A673 (cell line): Measurements from ENCODE around the gene CHD5. TPM values are rescaled to one million over a fixed set of nuclear protein-coding genes. Genes with fewer than 3 reads are reported as not detected.

ENCODE experiments used
- BruUV-seq: library from RNA; stranded (reverse); fragments of 400-500 nt; replicated peaks from 2 replicates; lab custom pipeline; 2021; lab: Mats Ljungman, UMichigan
- CTCF ChIA-PET: fragments of 300-600 bp; sonication (Branson Sonifier 250); formaldehyde crosslinking; loops from one replicate; lab custom pipeline; 2022; ENCODE audit warnings: antibody characterized with exemption; lab: Charles Lee
- POLR2A ChIA-PET: fragments of 300-600 bp; sonication (Branson Sonifier 250); formaldehyde crosslinking; loops from one replicate; lab custom pipeline; 2022; ENCODE audit warnings: antibody characterized with exemption; ENCODE audit not compliant: low non-redundant PET; lab: Charles Lee
- DNase-seq: peaks from one replicate; pipeline ENCODE4 v3.0.0-alpha.2; 2015; ENCODE audit warnings: low spot score
- H3K27ac ChIP-seq: fragments of 200-600 bp; sonication (generic); 2 replicates; pipeline ENCODE4 v1.5.1; 2016; ENCODE audit warnings: mixed run types, low read depth, mild to moderate bottlenecking, mixed read lengths, antibody characterized with exemption, low read length; ENCODE audit not compliant: poor library complexity, severe bottlenecking
- H3K27me3 ChIP-seq: fragments of 200-600 bp; sonication (generic); replicated peaks from 2 replicates; pipeline ENCODE4 v1.6.1; 2017; ENCODE audit warnings: mixed run types, low read depth, mild to moderate bottlenecking, mixed read lengths, antibody characterized with exemption, low read length; ENCODE audit not compliant: insufficient read depth, poor library complexity
- H3K36me3 ChIP-seq: fragments of 200-600 bp; sonication (generic); 2 replicates; pipeline ENCODE4 v1.6.1; 2016; ENCODE audit warnings: mixed run types, mild to moderate bottlenecking, mixed read lengths, antibody characterized with exemption, low read length; ENCODE audit not compliant: insufficient read depth, poor library complexity, severe bottlenecking
- H3K4me1 ChIP-seq: fragments of 200-600 bp; sonication (generic); 2 replicates; pipeline ENCODE4 v1.6.1; 2017; ENCODE audit warnings: mixed run types, mild to moderate bottlenecking, mixed read lengths, antibody characterized with exemption, low read length; ENCODE audit not compliant: insufficient read depth, poor library complexity, severe bottlenecking
- H3K4me3 ChIP-seq: fragments of 200-600 bp; sonication (generic); 2 replicates; pipeline ENCODE4 v1.5.1; 2016; ENCODE audit warnings: low read depth, mixed run types, mild to moderate bottlenecking, mixed read lengths, low read length; ENCODE audit not compliant: poor library complexity, severe bottlenecking
- H3K9me3 ChIP-seq: fragments of 200-600 bp; sonication (generic); 2 replicates; pipeline ENCODE4 v1.6.1; 2016; ENCODE audit warnings: mixed run types, low read depth, mild to moderate bottlenecking, mixed read lengths, antibody characterized with exemption, low read length; ENCODE audit not compliant: poor library complexity, severe bottlenecking
- CTCF ChIP-seq: fragments of 300-800, 200-600 bp; sonication (generic); conservative IDR thresholded peaks from 2 replicates; pipeline ENCODE4 v1.5.1; 2017; ENCODE audit warnings: low read depth, mild to moderate bottlenecking, antibody characterized with exemption, low read length, moderate library complexity, mixed read lengths
- EZH2 ChIP-seq: fragments of 200-600 bp; sonication (generic); IDR thresholded peaks from 2 replicates; pipeline ENCODE4 v1.6.1; 2017; ENCODE audit warnings: borderline replicate concordance, low read depth, mild to moderate bottlenecking, mixed read lengths, antibody characterized with exemption, low read length; ENCODE audit not compliant: poor library complexity, severe bottlenecking
- intact Hi-C: fragments of 100-400 bp; cut with micrococcal nuclease; formaldehyde crosslinking; loops from one replicate; pipeline ENCODE4 v1.10.0; 2022; ENCODE audit not compliant: unreplicated experiment
- total RNA-seq: library from RNA; stranded (reverse); gene quantifications from 2 replicates; pipeline ENCODE4 v1.2.3, GENCODE V29; 2021

The CHD5 gene
- total RNA-seq, 1 experiment from 2014 or later, result 0.58 TPM

- TF ChIP-seq CTCF (no peak), EZH2 (no peak)
- CTCF ChIA-PET, result no interaction called here
Observed at GRCh38 chr1:6170116-6170741, 9.9 kb downstream of the CHD5 start.

GRCh38 chr1:6168947-6169586 is 11.1 kb downstream of the CHD5 start:
- Histone ChIP-seq H3K27ac (no peak overlapping the region), H3K9me3 (no peaks in the 10 kb centered on the region), H3K4me1 (no peaks in the 10 kb centered on the region), H3K4me3 (no peak overlapping the region), H3K27me3 (peaks cover 51% of the 10 kb centered on the region), H3K36me3 (no peaks in the 10 kb centered on the region)
- ChIA-PET POLR2A (no interaction called here), CTCF (no interaction called here)
- intact Hi-C loops, result no loop called here
- no peak for DNase-seq
- no TSS peak for BruUV-seq
- TF ChIP-seq CTCF (no peak), EZH2 (no peak)

More at GRCh38 chr1:6170116-6170741, 9.9 kb downstream of the CHD5 start:
- intact Hi-C loops, result no loop called here
- POLR2A ChIA-PET, result no interaction called here
- H3K36me3 ChIP-seq, result no peaks in the 10 kb centered on the region
- H3K4me1 ChIP-seq, result no peaks in the 10 kb centered on the region
- no TSS peak for BruUV-seq
- H3K9me3 ChIP-seq, result no peaks in the 10 kb centered on the region
- H3K27ac ChIP-seq, result no peak overlapping the region
- peaks cover 40% of the 10 kb centered on the region for H3K27me3 ChIP-seq
- DNase-seq, result no peak
- H3K4me3 ChIP-seq, result no peak overlapping the region

DNA sequence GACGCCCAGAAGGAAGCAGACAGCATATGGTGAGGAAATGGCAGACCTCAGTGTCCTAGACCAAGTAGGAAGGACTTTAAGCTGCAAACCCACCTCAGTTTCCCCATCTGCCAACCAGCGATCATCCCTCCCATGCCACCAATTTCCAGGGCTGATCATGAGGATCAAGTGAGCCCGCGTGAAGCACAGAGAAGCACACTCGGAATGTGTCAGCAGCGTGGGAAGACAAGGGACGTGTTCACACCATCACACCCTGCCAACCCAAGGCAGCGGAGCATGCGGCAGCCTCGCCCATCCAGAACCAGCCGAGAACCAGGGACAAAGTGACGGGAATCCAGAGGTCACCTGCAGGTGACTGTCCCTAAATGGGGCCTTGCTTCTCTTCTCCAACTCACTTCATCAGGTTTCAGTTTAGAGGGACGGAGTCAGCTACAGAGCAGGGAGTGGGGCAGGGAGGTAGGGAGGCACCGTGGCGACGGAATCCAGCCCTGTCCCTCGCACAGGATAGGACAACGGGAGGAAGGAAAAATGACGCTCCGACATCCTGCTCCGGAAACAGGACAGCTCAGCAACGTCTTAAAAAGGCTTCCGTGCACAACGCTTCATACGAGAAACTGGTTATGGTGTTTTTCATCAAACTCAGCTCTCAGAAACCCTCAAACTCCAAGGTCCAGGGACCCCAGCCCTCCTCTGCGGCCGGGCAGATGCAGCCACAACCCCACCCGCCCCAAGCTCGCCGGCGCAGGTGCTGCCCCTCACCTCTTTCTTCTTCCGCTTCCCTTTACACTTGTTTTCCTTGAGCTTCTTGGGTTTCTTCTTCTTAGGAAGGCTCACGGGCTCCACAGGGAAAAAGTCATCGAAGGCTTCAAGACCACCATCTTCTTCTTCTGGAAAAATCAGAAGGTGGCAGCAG is 12.5 kb downstream of the CHD5 start:
- ChIA-PET POLR2A (no interaction called here), CTCF (no interaction called here)
- BruUV-seq, result no TSS peak
- TF ChIP-seq CTCF (no peak), EZH2 (no peak)
- Histone ChIP-seq H3K27ac (no peak overlapping the region), H3K4me1 (no peaks in the 10 kb centered on the region), H3K36me3 (no peaks in the 10 kb centered on the region), H3K9me3 (no peaks in the 10 kb centered on the region), H3K4me3 (no peak overlapping the region), H3K27me3 (peaks cover 64% of the 10 kb centered on the region)
- intact Hi-C loops, result no loop called here
- no peak for DNase-seq
